ENCODE data around the gene CSF3.
"Not testable (repeated sequence)": the region's sequence is repeated elsewhere in the genome, so short reads cannot be mapped to it uniquely, and the experiment has no call there.

Gene CSF3

DNA sequence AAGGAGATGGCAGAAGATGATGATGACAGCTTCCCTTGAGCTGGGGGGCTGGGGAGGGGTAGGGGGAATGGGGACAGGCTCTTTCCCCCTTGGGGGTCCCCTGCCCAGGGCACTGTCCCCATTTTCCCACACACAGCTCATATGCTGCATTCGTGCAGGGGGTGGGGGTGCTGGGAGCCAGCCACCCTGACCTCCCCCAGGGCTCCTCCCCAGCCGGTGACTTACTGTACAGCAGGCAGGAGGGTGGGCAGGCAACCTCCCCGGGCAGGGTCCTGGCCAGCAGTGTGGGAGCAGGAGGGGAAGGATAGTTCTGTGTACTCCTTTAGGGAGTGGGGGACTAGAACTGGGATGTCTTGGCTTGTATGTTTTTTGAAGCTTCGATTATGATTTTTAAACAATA, 17.7 kb upstream of the CSF3 start:
- Histone ChIP-seq H3K36me3 (ENCODE audit: control insufficient read depth, insufficient read depth, low read length) (peaks cover 47% of the 10 kb centered on the region), H3K9ac (ENCODE audit: low read depth, low read length) (no peak overlapping the region)

DNA sequence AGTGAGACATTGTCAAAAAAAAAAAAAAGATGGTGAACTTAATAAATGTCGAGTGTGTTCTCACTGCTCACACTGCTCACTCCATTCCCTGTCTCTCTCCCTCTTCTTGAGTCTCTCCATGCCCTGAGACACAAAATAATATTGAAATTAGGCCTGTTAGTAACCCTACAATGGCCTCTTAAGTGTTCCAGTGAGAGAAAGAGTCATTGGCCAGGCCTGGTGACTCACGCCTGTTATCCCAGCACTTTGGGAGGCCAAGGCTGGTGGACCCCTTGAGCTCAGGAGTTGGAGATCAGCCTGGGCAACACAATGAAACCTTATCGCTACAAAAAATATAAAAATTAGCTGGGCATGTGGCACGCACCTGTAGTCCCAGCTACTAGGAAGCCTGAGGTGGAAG, 16.2 kb upstream of the CSF3 start:
- no peak overlapping the region for H3K4me3 ChIP-seq (ENCODE audit: low read depth, low read length)
- no peaks in the 10 kb centered on the region for H3K4me1 ChIP-seq (ENCODE audit: control insufficient read depth, insufficient read depth, low read length)
- H3K27ac ChIP-seq (ENCODE audit: low read depth, low read length) = no peak overlapping the region
- H3K9me3 ChIP-seq (ENCODE audit: control insufficient read depth, insufficient read depth, low read length) = no peaks in the 10 kb centered on the region
- H3K9ac ChIP-seq (ENCODE audit: low read depth, low read length) = no peak overlapping the region
- H3K27me3 ChIP-seq (ENCODE audit: control insufficient read depth, insufficient read depth, low read length) = no peaks in the 10 kb centered on the region
- peaks cover 32% of the 10 kb centered on the region for H3K36me3 ChIP-seq (ENCODE audit: control insufficient read depth, insufficient read depth, low read length)

More for the DNA sequence above, 17.7 kb upstream of the CSF3 start:
- Histone ChIP-seq H3K4me3 (ENCODE audit: low read depth, low read length) (no peak overlapping the region), H3K9me3 (ENCODE audit: control insufficient read depth, insufficient read depth, low read length) (no peaks in the 10 kb centered on the region), H3K4me1 (ENCODE audit: control insufficient read depth, insufficient read depth, low read length) (no peaks in the 10 kb centered on the region), H3K27me3 (ENCODE audit: control insufficient read depth, insufficient read depth, low read length) (no peaks in the 10 kb centered on the region), H3K27ac (ENCODE audit: low read depth, low read length) (no peak overlapping the region)

- Histone ChIP-seq H3K27me3 (ENCODE audit: control insufficient read depth, insufficient read depth, low read length) (no peaks in the 10 kb centered on the region), H3K4me1 (ENCODE audit: control insufficient read depth, insufficient read depth, low read length) (no peaks in the 10 kb centered on the region), H3K9ac (ENCODE audit: low read depth, low read length) (no peak overlapping the region), H3K4me3 (ENCODE audit: low read depth, low read length) (no peak overlapping the region), H3K9me3 (ENCODE audit: control insufficient read depth, insufficient read depth, low read length) (no peaks in the 10 kb centered on the region), H3K27ac (ENCODE audit: low read depth, low read length) (no peak overlapping the region), H3K36me3 (ENCODE audit: control insufficient read depth, insufficient read depth, low read length) (peaks cover 21% of the 10 kb centered on the region)
Observed at GRCh38 chr17:40000161-40000560, 15.1 kb upstream of the CSF3 start.

GRCh38 chr17:40001335-40001734, 13.9 kb upstream of the CSF3 start:
- H3K36me3 ChIP-seq (ENCODE audit: control insufficient read depth, insufficient read depth, low read length) = peaks cover 10% of the 10 kb centered on the region
- not testable (repeated sequence) for H3K4me1 ChIP-seq (ENCODE audit: control insufficient read depth, insufficient read depth, low read length); H3K9ac ChIP-seq (ENCODE audit: low read depth, low read length); H3K27me3 ChIP-seq (ENCODE audit: control insufficient read depth, insufficient read depth, low read length); H3K27ac ChIP-seq (ENCODE audit: low read depth, low read length); H3K4me3 ChIP-seq (ENCODE audit: low read depth, low read length); H3K9me3 ChIP-seq (ENCODE audit: control insufficient read depth, insufficient read depth, low read length)

DNA sequence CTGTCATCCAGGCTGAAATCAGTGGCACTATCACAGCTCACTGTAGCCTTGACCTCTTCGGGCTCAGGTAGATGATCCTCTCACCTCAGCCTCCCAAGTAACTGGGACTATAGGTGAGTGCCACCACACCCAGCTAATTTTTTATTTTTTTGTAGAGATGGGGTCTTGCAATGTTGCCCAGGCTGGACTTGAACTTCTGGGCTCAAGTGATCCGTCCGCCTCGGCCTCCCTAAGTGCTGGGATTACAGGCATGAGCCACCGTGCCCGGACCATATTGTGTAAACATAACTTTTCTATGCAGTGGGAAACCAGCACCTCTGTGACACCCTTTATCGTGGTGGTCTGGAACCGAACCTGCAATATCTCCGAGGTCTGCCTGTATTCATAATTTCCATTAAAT, 11.2 kb upstream of the CSF3 start:
- no peaks in the 10 kb centered on the region for H3K4me1 ChIP-seq (ENCODE audit: control insufficient read depth, insufficient read depth, low read length)
- H3K4me3 ChIP-seq (ENCODE audit: low read depth, low read length) = no peak overlapping the region
- no peak overlapping the region for H3K9ac ChIP-seq (ENCODE audit: low read depth, low read length)
- no peak overlapping the region for H3K27ac ChIP-seq (ENCODE audit: low read depth, low read length)
- H3K9me3 ChIP-seq (ENCODE audit: control insufficient read depth, insufficient read depth, low read length) = no peaks in the 10 kb centered on the region
- H3K36me3 ChIP-seq (ENCODE audit: control insufficient read depth, insufficient read depth, low read length) = no peaks in the 10 kb centered on the region
- no peaks in the 10 kb centered on the region for H3K27me3 ChIP-seq (ENCODE audit: control insufficient read depth, insufficient read depth, low read length)

GRCh38 chr17:40004712-40005111, 10.5 kb upstream of the CSF3 start:
- Histone ChIP-seq H3K27ac (ENCODE audit: low read depth, low read length) (no peak overlapping the region), H3K27me3 (ENCODE audit: control insufficient read depth, insufficient read depth, low read length) (no peaks in the 10 kb centered on the region), H3K4me1 (ENCODE audit: control insufficient read depth, insufficient read depth, low read length) (no peaks in the 10 kb centered on the region), H3K36me3 (ENCODE audit: control insufficient read depth, insufficient read depth, low read length) (no peaks in the 10 kb centered on the region), H3K9ac (ENCODE audit: low read depth, low read length) (no peak overlapping the region), H3K9me3 (ENCODE audit: control insufficient read depth, insufficient read depth, low read length) (no peaks in the 10 kb centered on the region), H3K4me3 (ENCODE audit: low read depth, low read length) (no peak overlapping the region)

DNA sequence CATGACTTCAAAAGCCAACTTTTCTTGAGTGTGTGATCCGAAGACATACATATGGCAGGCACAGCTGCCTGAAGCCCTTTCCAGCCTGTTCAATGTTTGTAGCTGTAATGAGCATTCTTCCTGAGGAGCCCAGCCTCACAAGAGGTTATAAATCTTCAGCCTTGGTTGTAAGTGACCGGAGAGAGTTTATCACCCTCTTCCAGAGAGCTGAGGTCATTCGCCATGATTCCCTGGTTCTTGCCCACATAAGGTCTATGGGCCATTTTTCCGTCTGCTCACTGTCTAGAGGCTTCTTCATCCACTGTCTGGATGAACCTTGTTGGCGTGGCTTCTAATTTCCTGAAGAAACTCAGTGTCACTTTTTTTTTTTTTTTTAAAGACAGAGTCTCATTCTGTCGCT, 9.7 kb upstream of the CSF3 start:
- H3K36me3 ChIP-seq (ENCODE audit: control insufficient read depth, insufficient read depth, low read length) = no peaks in the 10 kb centered on the region

GRCh38 chr17:40010946-40011500, 4.2 kb upstream of the CSF3 start:
- H3K36me3 ChIP-seq (ENCODE audit: control insufficient read depth, insufficient read depth, low read length); H3K4me1 ChIP-seq (ENCODE audit: control insufficient read depth, insufficient read depth, low read length): not testable (repeated sequence)

More for the DNA sequence above, 9.7 kb upstream of the CSF3 start:
- Histone ChIP-seq H3K4me3 (ENCODE audit: low read depth, low read length) (no peak overlapping the region), H3K9ac (ENCODE audit: low read depth, low read length) (no peak overlapping the region), H3K27ac (ENCODE audit: low read depth, low read length) (no peak overlapping the region), H3K4me1 (ENCODE audit: control insufficient read depth, insufficient read depth, low read length) (no peaks in the 10 kb centered on the region), H3K9me3 (ENCODE audit: control insufficient read depth, insufficient read depth, low read length) (no peaks in the 10 kb centered on the region), H3K27me3 (ENCODE audit: control insufficient read depth, insufficient read depth, low read length) (no peaks in the 10 kb centered on the region)

DNA sequence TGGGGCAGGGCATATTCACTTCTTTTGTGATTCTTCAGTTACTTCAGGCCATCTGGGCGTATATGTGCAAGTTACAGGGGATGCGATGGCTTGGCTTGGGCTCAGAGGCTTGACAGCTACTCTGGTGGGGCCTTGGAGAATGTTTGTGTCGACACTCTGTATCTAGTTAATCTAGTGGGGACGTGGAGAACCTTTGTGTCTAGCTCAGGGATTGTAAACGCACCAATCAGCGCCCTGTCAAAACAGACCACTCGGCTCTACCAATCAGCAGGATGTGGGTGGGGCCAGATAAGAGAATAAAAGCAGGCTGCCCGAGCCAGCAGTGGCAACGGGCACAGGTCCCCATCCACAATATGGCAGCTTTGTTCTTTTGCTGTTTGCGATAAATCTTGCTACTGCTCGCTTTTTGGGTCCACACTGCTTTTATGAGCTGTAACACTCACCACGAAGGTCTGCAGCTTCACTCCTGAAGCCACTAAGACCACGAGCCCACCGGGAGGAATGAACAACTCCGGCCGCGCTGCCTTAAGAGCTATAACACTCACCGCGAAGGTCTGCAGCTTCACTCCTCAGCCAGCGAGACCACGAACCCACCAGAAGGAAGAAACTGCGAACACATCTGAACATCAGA, 3.1 kb upstream of the CSF3 start:
- H3K4me3 ChIP-seq (ENCODE audit: low read depth, low read length); H3K27ac ChIP-seq (ENCODE audit: low read depth, low read length); H3K4me1 ChIP-seq (ENCODE audit: control insufficient read depth, insufficient read depth, low read length); H3K36me3 ChIP-seq (ENCODE audit: control insufficient read depth, insufficient read depth, low read length); H3K27me3 ChIP-seq (ENCODE audit: control insufficient read depth, insufficient read depth, low read length); H3K9me3 ChIP-seq (ENCODE audit: control insufficient read depth, insufficient read depth, low read length); H3K9ac ChIP-seq (ENCODE audit: low read depth, low read length): not testable (repeated sequence)

More at GRCh38 chr17:40010946-40011500, 4.2 kb upstream of the CSF3 start:
- H3K9ac ChIP-seq (ENCODE audit: low read depth, low read length); H3K27me3 ChIP-seq (ENCODE audit: control insufficient read depth, insufficient read depth, low read length); H3K4me3 ChIP-seq (ENCODE audit: low read depth, low read length); H3K9me3 ChIP-seq (ENCODE audit: control insufficient read depth, insufficient read depth, low read length); H3K27ac ChIP-seq (ENCODE audit: low read depth, low read length): not testable (repeated sequence)

DNA sequence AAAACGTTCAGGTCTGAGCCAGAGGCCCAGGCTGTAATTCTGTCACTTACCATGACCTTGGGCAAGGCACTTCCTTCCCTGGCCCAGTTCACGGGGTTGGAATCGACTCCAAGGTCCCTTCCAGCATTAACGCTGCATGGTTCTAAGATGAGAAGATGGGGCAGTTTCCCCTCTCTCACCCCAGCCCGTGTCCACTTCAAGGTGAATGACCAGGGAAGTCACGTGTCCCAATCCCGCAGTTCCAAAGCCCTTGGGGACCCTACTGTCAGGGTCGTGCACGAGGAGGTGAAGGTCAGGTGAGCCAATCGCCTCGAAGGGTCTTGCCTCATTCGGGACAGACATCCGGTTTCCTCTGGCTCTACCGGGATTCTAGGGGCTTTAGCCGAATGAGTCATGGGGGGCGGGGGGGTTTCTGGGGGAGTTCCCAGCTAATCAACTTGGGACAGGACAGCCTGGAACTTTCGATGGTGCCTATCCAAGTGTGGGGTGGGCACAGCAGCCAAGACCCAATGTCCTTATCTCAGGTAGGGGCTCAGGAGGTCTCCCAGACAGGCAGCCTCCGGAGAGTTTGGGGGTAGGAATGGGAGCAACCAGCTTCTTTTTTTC, 762 bp upstream of the CSF3 start:
- no peaks in the 10 kb centered on the region for H3K27me3 ChIP-seq (ENCODE audit: control insufficient read depth, insufficient read depth, low read length)
- H3K9ac ChIP-seq (ENCODE audit: low read depth, low read length) = no peak overlapping the region
- peaks cover 2% of the 10 kb centered on the region for H3K36me3 ChIP-seq (ENCODE audit: control insufficient read depth, insufficient read depth, low read length)
- peaks cover 14% of the 10 kb centered on the region for H3K4me1 ChIP-seq (ENCODE audit: control insufficient read depth, insufficient read depth, low read length)
- H3K9me3 ChIP-seq (ENCODE audit: control insufficient read depth, insufficient read depth, low read length) = no peaks in the 10 kb centered on the region
- H3K4me3 ChIP-seq (ENCODE audit: low read depth, low read length) = no peak overlapping the region
- no peak overlapping the region for H3K27ac ChIP-seq (ENCODE audit: low read depth, low read length)
